ENCODE results near the gene WIZ.
A peak's percentile ranks its signal among the peaks of the same experiment; 100 is the strongest.

The WIZ gene

DNA sequence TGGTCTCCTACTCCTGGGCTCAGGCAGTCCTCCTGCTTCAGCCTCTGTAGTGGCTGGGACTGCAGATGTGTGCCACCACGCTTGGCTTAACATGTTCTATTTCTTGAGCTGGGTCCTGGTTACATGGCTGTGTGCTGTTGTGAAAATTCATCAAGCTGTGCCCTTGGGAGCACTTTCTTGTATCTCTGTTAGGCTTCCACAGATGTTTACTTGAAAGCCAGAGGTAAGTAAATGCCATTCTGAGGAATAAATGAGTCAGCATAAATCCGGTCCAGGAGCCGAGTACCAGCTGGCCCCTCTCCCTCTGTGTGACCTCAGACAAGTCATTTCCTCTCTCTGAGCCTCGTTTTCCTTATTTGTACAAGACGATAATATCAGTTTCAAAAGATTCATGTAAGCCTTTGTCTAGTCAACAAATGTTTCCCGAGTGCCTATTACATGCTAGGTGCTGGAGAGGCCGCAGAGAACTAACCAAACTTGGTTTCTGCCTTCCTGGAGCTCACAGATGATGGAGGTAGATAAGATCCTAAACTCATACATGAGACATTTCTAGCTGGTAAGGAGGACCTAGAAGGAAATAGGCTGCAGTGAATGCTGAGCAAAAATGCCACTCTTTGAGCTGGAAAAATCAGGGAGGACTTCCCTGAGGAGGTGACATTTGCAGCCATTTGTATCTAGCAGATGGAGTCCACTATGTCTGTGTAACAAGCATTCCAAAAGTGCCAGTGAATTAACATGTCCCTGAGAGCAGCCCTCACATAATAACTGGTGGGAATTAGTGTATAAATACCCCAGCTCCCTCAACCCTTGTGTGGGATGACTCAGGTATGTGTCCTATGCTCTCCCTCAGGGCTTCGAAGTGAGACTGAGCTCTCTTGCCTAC, 17.3 kb upstream of the WIZ start:
- no peak for DNase-seq

DNA sequence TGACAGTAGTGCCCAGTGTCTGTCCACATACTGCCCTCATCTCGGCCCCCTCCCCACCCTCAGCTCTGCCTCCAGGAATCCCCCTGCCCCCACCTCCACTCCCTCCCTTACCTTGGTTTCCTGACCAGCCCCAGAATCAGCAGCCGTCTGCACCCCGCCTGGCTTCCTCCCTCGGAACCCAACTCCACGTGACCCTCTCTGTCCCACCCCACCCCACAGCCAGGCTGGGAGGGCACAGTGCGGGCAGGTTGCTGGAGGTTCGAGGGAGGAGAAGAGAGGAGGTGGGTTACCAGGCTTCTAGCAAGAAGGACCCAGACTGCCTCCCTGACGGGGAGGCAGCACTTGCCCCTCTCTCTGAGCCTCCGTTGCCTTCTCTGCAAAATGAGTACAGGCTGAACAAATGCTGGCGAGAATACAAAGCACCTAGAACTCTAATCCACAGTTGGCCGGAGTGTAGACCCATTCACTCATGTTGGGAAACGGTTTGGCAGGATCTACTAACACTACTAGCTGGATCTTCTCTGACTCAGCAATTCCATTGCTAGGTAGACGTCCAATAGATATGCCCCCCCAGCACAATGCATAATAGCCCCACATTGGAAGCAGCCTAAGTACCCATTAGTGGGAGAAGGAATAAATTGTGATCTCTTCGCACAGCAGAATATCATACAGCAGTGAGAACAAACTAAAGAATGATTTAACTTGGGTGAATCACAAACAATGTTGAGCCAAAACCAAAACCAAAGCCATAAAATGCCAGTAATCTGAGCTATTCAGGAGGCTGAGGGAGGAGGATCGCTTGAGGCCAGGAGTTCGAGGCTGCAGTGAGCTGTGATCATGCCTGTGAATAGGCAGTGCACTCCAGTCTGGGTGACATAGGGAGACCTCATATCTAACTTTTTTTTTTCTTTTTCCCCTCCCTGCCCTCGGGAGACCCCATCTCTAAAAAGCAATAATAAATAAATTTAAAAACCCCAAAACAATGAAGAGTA, 14.9 kb upstream of the WIZ start, which contains the start of gene RASAL3:
RASAL3 (minus strand) TSS at position 151 of the 992 bp plus-strand sequence. CDS start 186 bp downstream, outside the sequence.
- peak in 3 of 14 donors; percentile 13 to 57 (median 14) for DNase-seq

DNA sequence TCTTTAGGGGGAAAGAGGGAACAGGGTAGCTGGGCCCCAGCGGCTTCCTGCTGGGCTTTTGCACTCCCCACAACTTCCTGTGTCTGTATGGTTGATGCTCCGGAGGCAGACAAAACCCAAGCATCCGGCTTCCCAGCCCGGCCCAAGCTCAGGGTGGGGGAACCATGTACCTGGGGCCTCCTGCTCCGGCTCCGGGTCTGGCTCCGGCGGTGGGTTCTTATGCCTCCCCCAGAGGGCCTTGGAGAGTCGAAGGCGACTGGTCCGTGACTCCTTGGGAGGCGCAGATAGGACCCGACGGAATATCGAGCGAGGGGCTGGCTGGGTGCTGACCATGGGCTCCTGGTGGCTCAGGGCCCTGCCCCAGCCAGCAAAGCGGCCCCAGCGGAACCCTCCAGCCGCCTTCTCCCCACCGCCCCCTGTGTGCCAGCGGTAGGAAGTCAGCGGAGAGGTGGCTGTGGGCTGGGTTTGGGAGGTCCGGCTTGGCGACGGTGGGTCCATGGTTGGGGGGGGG, 14.2 kb upstream of the WIZ start:
- peak in 2 of 14 donors; percentile 20 to 23 for DNase-seq

DNA sequence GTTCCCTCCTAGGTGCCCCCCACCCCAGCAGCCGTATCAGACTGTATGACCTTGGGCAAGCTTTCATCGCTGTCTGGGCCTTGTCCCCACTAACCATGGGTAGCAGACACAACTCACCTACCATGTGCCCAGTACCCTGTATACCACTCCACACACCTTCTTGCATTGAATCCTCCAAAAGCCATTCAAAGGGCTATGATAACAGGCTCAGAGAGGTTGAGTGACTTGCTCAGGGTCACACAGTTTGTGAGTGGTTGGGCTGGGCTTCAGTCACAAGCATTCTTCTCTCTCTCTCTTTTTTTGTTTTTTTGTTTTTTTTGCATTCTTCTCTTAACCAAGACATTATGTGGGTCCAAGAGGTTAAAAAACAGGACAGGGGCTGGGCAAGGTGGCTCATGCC, 11.9 kb upstream of the WIZ start:
- no peak for DNase-seq

- DNase-seq, result no peak
Observed at GRCh38 chr19:15457701-15458484, 8.1 kb upstream of the WIZ start.

GRCh38 chr19:15456871-15457700, 7.3 kb upstream of the WIZ start:
- no peak for DNase-seq

- no peak for DNase-seq
Observed at GRCh38 chr19:15456441-15456840, 6.7 kb upstream of the WIZ start.

GRCh38 chr19:15455996-15456395, 6.2 kb upstream of the WIZ start:
- DNase-seq, result no peak

DNA sequence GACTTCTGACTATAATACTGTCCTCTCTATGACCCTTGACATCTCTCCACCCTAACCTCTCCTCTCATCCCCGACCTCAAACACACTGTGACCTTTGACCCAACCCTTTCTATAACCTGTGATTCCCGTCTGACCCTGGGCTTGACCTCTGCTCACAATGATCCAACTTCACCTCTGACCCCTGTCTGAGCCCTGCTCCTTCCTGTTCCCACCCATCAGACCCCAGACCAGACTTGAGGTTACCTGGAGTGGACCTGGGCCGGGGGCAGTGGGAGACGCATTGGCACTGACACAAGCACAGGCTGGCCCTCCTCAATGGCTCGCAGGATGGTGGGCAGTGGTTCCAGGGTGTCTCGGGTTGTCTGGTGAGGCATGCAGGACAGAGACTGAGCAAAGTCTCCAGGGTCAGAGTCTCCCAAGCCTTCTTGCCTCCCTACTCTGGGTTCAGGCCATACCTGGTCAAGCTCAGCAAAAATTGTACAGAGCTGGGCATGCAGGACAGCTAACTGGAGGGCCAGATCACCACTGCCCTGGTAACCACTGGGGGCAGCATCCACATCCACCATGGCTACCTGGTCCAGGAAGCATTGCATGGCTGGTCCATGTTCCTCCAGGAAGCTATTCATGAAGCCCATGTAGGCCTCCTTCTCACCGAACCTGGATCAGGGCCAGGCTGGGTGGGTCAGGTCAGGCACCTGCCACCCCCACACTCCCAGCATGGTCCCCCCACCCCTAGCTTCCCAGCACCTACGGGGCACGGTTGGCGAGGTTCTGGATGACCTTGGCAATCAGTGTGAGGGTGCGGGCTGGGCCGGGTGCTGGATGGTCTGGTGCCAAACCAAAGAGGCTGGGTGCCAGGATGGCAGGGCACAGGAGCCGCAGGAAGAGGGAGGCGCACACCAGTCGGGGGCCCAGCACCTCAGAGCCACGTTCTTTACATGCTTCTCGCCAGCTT, 4.4 kb upstream of the WIZ start:
- no peak for DNase-seq

GRCh38 chr19:15453091-15453578, 3.4 kb upstream of the WIZ start:
- no peak for DNase-seq

DNA sequence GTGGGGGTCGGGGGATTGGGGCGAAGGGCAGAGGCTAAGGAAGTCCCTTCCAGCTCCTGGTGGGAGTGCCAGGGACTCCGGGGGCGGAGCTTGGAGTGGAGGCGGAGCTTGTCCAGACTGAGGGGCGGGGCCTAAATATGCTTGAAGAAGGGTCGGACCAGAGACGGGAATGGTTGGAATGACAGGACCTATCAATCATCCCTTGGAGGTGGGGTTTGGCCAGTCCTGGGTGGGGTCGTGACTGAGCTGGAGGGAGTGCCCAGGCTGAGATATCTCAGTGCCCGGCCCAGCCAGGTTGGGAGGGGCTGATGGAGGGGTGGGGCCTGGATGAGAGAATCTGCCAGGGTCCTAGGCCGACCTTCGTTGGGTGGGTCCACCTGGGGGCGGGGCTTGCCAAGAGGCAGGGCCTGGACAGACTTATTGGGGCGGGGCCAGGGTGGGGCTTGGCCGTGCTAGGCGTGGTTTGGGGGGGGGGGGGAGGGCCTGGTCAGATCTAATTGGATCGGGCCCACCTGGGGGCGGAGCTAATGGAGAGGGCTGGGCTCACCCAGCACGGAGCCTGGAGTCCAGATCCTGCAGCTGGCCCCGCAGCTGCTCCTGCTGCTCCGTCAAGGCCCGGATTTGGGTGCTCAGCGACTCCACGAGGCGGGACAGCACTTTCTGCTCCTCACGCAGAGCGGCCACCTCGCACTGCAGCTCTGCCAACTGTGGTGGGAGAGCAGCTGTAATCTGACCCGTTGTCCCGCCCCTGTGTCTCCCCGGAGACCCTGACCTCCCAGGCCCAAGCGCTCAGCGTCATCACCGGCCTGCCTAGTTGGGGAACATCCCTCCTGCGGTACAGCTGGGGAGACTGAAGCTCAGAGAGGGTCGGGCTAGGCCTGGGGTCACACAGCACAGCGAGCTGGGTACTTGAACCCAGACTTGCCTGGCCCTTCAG, 2.6 kb upstream of the WIZ start:
- peak in 4 of 14 donors; percentile 10 to 37 (median 24) for DNase-seq

GRCh38 chr19:15450528-15450890, 753 bp upstream of the WIZ start:
- DNase-seq, result no peak

- DNase-seq, result no peak
Observed at GRCh38 chr19:15448778-15449619, 757 bp downstream of the WIZ start.

GRCh38 chr19:15448044-15448777, 1.5 kb downstream of the WIZ start:
- DNase-seq, result no peak

GRCh38 chr19:15447057-15447456, 2.7 kb downstream of the WIZ start:
- DNase-seq, result no peak

DNA sequence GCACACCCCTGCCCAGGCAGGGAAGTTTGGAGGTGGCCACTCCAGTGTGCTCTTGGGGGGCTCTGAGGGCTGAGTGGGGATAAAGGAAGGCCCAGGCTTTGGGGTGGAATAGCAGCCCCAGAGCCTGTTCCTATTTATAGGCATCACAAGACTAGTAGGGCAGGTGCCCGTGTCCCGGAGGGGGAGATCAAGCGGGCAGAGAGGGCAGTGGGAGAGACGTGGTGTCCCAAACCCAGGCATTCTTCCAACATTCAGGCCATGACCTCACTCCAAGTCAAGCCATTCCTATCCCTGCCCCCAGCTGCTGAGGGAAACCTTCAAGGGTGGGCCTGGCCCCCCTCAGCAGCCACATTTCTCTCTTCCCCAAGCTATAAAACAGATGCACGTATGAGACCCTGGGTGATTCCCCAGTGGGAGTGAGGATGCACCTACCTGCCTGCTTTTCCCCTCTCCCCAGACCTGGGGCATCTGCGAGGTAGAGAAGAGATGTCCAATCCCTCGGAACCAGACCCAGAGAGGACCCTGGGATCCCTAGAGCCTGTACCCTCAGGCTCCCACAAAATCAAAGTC, 3.9 kb downstream of the WIZ start:
- DNase-seq, result no peak

- no peak for DNase-seq
Observed at GRCh38 chr19:15445227-15445605, 4.5 kb downstream of the WIZ start.
